H1 (cell line): ENCODE results near the gene RNU4-1. TPM values are rescaled to one million over a fixed set of nuclear protein-coding genes. Genes with fewer than 3 reads are reported as not detected.

Source experiments
- RBBP5 ChIP-seq: IDR thresholded peaks from 2 replicates; pipeline ENCODE4 v1.7.1; 2012; ENCODE audit warnings: low read depth, mild to moderate bottlenecking, inconsistent platforms, low read length, moderate library complexity, borderline replicate concordance
- SRF ChIP-seq: IDR thresholded peaks from 2 replicates; pipeline ENCODE4 v1.6.1; 2011; ENCODE audit warnings: mild to moderate bottlenecking, low read depth, low read length, moderate library complexity
- polyA plus RNA-seq, 7 experiments: library from polyadenylated mRNA; depleted of rRNA in 3 of 7; stranded (reverse) in 5 of 7; unstranded in 2 of 7; fragments of >200 nt in 5 of 7; fragments of 200-250 nt in 2 of 7; gene quantifications; 1 replicate in 5 of 7; 2 replicates in 1 of 7; 4 replicates in 1 of 7; pipeline versions ENCODE4 v1.2.1 to v1.2.3, GENCODE V29; 2011 to 2013; ENCODE audit warnings: missing spikeins in 2 of 7, mixed read lengths in 2 of 7
- total RNA-seq: library from RNA; stranded (reverse); fragmentation: NEBNext Ultra II Directional; extraction: Animal tissue kit (Norgen Biotek cat#: 25700); gene quantifications from 2 replicates; pipeline ENCODE4 v1.2.1, GENCODE V29; 2021
- TF ChIP-seq, protein P1 (sequence below): IDR thresholded peaks from 2 replicates; pipeline ENCODE4 v1.6.1; 2011; ENCODE audit warnings: low read length, improper control_type of control experiment

RNU4-1 gene
- total and polyA plus RNA-seq, 2 of the 8 experiments (the other 6 are each of a cell fraction or from before 2014, with no cell fraction given), result under 0.01 to 1,424 TPM

GRCh38 chr12:120323772-120324171 is 30.7 kb upstream of the RNU4-1 start (continued):
- TF ChIP-seq RBBP5 (no peak), SRF (no peak)
- TF ChIP-seq, protein P1, sequence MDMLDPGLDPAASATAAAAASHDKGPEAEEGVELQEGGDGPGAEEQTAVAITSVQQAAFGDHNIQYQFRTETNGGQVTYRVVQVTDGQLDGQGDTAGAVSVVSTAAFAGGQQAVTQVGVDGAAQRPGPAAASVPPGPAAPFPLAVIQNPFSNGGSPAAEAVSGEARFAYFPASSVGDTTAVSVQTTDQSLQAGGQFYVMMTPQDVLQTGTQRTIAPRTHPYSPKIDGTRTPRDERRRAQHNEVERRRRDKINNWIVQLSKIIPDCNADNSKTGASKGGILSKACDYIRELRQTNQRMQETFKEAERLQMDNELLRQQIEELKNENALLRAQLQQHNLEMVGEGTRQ, result no peak
